GM13976 (cell line): ENCODE data around the gene DIAPH2.
A peak's percentile ranks its signal among the peaks of the same experiment; 100 is the strongest.

ENCODE experiments used
- DNase-seq: peaks from one replicate; pipeline ENCODE4 v3.0.0; 2012; ENCODE audit warnings: low spot score
- CTCF ChIP-seq: IDR thresholded peaks from 2 replicates; pipeline ENCODE4 v1.5.1; 2012; ENCODE audit warnings: borderline replicate concordance, mild to moderate bottlenecking; ENCODE audit not compliant: insufficient read depth; ENCODE audit errors: extremely low read depth, missing control alignments, control extremely low read depth
- in situ Hi-C: fragments of 300-500 bp; cut with MboI; formaldehyde crosslinking; loops from one replicate; pipeline ENCODE4 v1.12.0; 2022; ENCODE audit warnings: low sequenced_read_pairs, mixed read lengths, inconsistent platforms; ENCODE audit not compliant: unreplicated experiment

Gene DIAPH2

GRCh38 chrX:97384685-97385084 is 700.0 kb downstream of the DIAPH2 start:
- TF ChIP-seq CTCF, result no peak
- in situ Hi-C loops, result no loop called here
- no peak for DNase-seq

- no peak for DNase-seq
- in situ Hi-C loops, result no loop called here
- no peak for TF ChIP-seq CTCF
Observed at GRCh38 chrX:97387004-97387403, 702.4 kb downstream of the DIAPH2 start.

GRCh38 chrX:97389761-97390192 is 705.1 kb downstream of the DIAPH2 start:
- TF ChIP-seq CTCF, result no peak
- in situ Hi-C loops, result no loop called here

GRCh38 chrX:97397371-97397770 is 712.7 kb downstream of the DIAPH2 start:
- in situ Hi-C loops, result no loop called here
- DNase-seq, result no peak
- no peak for TF ChIP-seq CTCF

More at GRCh38 chrX:97389761-97390192, 705.1 kb downstream of the DIAPH2 start:
- no peak for DNase-seq

- peak; percentile 6 for DNase-seq
- TF ChIP-seq CTCF, result no peak
- in situ Hi-C loops, result no loop called here
Observed at GRCh38 chrX:97398030-97398551, 713.4 kb downstream of the DIAPH2 start.

GRCh38 chrX:97399400-97399799 is 714.8 kb downstream of the DIAPH2 start:
- in situ Hi-C loops, result no loop called here
- DNase-seq, result peak; percentile 10
- no peak for TF ChIP-seq CTCF
